ENCODE data around the gene TIFAB.

DNA sequence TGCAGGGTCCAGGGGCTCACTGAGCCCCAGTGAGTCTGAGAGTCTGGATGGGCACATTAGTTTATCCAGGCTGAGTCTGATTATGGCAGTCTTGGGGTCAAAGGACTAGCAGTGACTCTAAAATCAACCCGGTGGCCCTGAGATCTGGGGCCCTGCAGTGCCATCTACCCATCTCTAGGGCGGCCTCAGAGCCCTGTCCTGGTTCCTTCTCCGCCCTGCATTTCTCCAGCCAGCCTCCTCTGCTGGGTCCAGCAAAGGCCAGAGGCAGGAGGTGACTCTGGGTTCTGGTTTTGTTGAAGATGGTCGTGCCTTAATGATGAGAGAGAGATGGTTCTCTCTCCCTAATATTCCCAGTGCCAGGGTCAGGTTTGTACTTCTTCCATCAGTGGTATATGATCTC is 20.0 kb downstream of the TIFAB start:
- TF ChIP-seq CTCF (IDR thresholded peaks at IDR 0.05) (no peak), POLR2A (IDR thresholded peaks at IDR 0.05) (no peak), EP300 (IDR thresholded peaks at IDR 0.05) (no peak), POLR2AphosphoS5 (IDR thresholded peaks at IDR 0.05) (no peak)

Data from suprapubic skin (tissue), 4 donors.